GM18867 (cell line): ENCODE data around the gene CRIP3.

Experiments
- ATAC-seq: cut with Tn5 transposase; IDR thresholded peaks from one replicate; pipeline ENCODE4 v1.9.1; 2021; ENCODE audit warnings: mild to moderate bottlenecking, moderate library complexity; ENCODE audit not compliant: unreplicated experiment

Gene CRIP3

DNA sequence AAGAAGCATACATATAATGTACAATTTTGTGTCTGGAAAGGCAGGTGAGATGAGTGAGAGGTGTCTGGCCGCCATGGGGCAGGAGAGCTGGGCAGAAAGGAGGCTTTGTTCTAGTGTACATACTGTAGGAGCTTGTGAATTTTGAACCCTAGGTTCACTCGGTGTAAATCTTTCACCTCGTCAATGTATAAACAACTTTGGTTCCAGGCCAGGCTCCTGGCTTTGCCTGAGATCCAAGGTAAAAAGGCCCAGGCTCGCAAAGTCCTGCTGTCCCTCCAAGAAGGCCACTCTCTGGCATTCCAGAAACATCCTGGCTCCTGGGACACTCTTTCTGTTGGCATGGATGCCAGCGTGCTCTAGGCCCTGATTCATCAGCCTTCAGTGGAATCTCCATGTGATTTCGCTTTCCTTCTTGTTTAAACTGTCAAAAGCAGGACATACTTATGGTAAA, 17.7 kb downstream of the CRIP3 start:
- no peak for ATAC-seq

DNA sequence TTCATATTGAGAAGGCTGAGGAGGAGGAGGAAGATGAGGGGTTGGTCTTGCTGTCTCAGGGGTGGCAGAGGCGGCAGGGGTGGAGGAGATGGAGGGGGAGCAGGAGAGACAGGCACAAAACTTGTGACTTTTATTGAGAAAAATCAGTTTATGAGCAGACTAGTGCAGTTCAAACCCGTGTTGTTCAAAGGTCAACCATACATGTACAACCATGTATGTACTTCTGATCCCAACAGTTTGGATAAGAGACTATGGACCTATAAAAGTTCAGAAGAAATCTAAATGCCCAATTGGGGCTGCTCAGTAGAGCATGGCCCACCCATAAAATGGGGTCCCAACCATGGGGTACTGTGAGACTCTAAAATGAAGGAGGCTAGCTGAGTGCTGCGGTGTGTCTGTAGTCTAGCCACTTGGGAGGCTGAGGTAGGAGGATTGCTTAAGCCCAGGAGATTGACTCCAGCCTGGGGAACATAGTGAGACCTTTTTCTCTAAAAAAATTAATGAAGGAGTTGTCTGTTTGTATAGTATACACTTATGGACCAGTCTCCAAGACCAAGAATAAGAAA, 18.2 kb downstream of the CRIP3 start:
- no peak for ATAC-seq

DNA sequence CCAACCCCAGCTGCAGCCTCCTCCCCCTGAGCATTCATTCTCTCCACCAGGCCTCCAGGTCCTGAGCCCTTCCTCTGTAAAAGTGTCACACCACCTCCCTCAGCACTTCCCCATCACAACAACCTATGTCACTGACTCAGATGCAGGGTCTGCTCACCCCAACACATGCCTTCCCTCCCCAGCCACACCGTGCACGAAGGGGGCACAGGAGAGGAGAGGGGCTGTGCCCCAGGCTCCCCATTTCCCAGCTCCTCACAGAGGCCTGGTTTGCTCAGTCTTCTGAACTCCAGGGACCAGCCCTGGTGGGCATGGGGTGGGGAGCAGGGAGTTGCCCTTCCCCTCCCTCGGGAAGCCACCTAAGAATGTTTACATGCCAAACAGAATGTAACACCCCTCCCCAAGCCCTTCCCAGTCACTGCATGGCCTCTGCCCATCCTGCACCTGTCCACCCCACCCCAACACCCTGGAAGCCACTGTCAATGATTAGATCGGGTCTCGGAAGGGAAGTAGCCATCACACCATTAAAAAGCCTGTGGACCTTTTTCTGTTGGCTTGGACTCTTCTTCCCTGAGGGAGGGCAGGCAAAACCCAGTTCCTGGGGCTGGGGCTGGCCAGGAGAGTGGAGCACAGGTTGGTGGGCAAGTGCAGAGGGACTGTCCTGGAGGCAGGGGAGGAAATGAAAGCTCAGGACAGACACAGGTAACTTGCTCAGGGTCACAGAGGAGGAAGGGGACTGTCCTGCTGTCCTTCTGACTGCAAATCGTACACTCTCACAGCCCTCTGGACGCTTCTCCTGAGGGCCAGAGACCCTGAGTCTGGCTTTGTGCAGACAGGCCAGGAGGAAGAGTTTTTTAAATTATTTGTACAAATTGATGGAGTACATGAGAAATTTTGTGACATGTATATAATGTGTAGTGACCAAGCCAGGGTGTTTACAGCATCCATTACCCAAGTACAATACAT, 20.6 kb downstream of the CRIP3 start:
- ATAC-seq: no peak

DNA sequence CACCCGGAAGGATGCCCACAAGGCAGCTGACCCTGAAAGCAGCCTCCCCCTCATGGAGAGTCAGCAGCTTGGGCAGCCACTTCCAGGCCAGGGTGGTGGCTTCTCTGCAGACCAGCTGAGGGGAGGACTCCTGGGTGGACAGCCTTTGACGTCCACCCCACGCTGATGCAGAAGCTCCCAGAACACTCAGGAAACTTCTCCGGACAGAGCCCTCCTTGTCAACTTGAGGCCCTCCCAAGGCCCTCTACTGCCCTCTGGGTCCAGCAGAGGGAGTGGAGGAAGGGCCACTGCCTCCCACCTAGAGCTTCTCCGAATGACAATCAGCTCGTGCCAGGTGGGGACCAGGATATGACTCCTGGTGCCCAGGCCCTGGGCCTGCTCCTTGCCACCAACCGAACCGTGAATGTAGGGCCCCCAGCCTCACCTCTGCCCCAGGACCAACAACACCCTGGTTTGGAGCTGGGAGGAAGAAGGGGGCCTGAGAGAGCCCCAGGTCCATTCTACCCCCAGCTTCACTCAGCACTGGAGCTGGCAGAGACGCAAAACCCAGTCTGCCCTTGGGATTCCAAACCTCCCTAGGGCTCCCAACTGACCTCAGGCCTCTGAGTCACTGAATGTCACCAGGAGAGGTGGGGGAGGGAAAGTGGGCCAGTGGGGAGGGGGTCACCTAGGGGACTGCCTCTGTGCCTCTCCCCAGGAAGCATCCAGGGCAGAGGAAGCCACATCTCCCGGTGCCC, 21.5 kb downstream of the CRIP3 start:
- no peak for ATAC-seq

DNA sequence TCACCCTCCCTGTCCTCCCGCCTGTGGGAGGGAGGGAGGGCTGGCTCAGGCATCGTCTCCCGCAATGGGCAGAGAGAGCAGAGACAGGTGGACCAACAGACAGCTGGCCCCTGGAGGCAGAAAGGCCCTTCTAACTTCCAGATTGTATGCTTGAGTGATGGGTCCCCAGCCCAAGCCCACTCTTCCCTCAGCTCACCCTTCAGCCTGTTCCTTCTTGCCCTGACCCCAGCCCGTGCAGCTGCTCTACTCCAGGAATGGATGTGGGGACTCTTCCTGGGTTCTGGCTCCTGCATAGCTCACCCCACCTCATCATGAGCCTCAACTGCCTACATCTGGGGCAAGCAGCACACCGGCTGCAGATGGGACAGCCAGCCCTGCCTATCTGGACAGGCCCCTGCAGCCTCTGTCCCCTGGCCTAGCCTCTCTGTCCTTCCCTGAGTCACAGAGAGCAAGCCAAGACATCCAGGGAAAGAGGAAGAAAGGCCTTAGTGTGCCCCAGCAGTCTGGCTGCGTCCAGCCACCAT, 22.1 kb downstream of the CRIP3 start:
- no peak for ATAC-seq

DNA sequence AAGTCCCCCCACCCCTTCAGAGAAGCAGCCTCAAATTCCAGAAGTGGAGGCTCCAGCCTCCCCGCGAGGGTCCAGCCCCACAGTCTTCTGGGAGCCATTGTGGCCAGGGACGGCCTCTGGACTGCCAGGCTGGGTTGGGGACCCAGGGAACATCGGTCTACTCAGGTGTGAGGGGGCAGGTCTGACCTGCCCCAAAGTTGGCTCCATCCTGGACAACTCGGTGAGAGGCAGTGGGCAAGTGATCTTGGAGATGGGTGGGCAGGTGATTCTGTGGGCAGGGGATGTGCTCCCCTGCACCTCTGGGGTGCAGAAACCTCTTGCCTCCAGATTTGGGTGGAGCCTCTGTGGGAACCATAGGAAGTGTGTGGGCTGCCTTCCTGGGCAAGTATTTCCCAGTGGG, 22.8 kb downstream of the CRIP3 start:
- ATAC-seq: no peak

DNA sequence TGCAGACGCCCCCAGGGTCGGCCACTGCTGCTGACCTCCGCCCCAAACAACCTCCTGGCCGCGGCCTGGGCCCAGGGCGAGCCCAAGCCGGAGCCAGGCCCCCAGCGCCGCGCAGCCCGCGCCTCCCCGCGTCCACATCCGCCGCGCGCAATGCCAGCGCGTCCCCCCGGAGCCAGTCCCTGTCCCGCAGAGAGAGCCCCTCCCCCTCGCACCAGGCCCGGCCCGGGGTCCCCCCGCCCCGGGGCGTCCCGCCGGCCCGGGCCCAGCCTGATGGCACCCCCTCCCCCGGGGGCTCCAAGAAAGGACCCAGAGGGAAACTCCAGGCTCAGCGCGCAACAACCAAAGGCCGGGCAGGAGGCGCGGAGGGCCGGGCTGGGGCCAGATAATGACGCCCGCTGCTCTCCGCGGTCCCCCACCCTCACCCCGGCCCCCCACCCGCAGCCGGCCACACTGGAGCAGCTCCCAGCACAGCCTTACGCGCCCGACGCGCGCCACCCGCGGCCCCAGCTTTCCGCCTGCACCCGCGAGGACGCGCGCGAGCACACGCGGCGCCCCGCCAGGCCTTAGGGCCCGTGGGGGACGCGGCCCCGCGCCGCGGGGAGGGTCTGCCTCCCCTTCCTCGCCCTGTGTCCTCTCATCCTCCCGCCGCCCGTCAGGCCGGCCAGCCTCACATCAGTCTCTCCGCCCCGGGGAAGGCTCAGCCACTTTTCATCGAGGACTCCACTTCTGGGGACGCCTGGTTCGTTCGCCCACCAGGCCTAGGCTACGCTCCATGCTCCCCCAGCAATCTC, 23.4 kb downstream of the CRIP3 start:
- ATAC-seq: no peak

DNA sequence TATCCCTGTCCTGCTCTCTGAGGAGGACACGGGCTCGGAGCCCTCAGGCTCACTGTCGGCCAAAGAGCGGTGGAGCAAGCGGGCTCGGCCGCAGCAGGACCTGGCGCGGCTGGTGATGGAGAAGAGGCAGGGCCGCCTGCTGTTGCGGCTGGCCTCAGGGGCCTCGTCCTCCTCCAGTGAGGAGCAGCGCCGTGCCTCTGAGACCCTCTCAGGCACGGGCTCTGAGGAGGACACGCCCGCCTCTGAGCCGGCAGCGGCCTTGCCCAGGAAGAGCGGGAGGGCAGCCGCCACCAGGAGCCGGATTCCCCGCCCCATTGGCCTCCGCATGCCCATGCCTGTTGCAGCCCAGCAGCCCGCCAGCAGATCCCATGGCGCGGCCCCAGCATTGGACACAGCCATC, 24.7 kb downstream of the CRIP3 start:
- no peak for ATAC-seq

- no peak for ATAC-seq
These were observed 25.1 kb downstream of the CRIP3 start for GRCh38 chr6:43283514-43283901.

- no peak for ATAC-seq
These were observed 25.8 kb downstream of the CRIP3 start for GRCh38 chr6:43282636-43283513.

DNA sequence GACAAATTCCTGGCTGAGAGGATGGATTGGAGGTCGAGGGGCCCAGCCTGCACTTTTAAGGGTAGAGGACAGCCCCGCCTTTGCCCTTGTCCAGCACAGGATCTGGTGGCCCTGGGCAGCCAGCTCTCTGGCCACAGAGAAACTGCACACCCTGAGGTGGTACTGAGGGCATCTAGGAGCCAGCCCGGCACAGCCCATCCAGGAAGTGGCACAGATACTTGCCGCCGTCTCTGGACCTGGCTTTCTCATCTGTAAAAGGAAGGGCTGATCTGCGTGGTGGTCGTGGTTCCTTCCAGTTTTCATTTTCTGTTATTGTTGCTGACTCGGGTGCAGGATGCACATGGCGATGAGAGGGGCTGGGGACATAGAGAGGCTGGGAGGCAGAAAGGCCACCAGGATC, 26.6 kb downstream of the CRIP3 start:
- no peak for ATAC-seq

GRCh38 chr6:43280234-43280633, 28.4 kb downstream of the CRIP3 start:
- no peak for ATAC-seq

GRCh38 chr6:43278524-43279078, 30.0 kb downstream of the CRIP3 start:
- no peak for ATAC-seq

- no peak for ATAC-seq
These were observed 30.7 kb downstream of the CRIP3 start for GRCh38 chr6:43277643-43278523.

DNA sequence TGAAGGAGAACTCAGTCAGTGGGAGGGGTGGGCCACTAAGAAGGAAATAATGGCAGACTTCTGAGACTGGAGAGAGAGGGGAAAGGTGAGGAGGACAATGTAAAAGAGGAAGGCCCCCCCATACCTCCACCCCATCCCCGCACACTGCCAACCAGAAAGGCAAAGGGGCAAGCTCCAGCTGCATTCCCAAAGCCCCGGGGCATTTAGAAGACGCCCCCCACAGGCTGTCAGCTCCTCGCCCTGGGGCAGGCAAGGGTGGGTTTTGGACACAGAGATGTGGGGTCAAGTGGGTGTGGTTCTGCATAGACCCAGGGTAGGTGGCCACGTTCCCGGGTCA, 31.4 kb downstream of the CRIP3 start:
- no peak for ATAC-seq

- no peak for ATAC-seq
These were observed 31.9 kb downstream of the CRIP3 start for GRCh38 chr6:43276577-43277305.

DNA sequence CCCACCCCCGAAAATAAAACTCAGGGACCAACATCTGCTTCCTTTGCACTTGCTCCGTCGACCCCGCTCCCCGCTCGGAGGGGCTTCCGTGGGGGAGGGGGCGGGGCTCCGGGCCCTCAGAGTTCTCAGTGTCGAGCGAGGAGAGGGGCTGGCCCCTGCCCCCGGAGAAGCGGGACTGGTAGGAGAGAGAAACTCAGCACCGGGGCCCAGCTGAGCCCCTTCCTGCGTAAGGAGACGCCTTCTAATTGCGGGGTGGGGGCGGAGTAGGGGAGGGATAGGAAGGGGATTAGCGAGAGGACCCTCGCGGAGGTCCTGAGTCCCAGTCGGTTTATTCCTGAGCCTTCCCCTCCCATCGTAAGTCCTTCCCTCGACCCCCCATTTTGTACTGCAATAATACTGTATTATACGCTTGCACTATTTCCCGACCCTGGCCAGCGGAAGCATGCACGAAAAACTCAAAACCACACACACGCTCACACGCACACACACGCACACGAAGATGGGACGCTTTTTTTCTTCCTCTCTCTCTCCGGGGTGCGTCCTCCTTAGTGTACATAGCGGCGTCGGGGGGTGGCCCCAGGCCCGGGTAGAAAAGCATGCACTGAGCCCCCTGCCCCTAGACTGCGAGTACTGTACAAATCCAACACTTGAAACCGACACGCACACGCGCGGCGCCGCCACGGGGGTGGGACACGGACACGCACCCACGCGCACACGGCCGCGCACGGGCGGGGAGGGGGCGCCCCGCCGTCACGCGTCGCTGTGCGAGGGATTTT, 32.6 kb downstream of the CRIP3 start:
- no peak for ATAC-seq
